ENCODE results near the gene DCLK1. TPM values are rescaled to one million over a fixed set of nuclear protein-coding genes. Genes with fewer than 3 reads are reported as not detected.

Gene DCLK1
- total RNA-seq, 1 donor from 2014 or later = not detected

DNA sequence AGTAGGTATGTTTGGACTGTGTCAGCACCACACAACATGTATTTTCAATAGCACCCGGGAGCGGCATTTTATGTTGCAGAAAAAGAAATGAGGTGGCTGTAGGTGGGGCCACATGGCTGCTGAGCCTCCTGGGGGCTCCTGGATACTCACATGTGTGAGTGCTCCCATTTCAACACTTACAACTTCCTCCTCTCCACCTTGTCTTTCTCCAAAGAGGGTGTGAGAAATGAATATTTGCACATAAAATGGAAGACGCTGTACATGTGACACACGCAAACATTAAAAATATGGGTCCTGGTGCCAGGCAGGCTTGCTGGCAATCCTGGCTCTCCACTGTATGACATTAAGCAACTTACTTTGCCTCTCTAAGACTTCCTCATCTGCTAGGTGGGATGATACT lies 222.1 kb downstream of the DCLK1 start:
- intact Hi-C loops (cut with micrococcal nuclease) = no loop called here

- intact Hi-C loops (cut with micrococcal nuclease) = no loop called here
Measured at GRCh38 chr13:35908226-35908625, 223.0 kb downstream of the DCLK1 start.

- intact Hi-C loops (cut with micrococcal nuclease) = no loop called here
Measured at GRCh38 chr13:35906636-35907035, 224.5 kb downstream of the DCLK1 start.

DNA sequence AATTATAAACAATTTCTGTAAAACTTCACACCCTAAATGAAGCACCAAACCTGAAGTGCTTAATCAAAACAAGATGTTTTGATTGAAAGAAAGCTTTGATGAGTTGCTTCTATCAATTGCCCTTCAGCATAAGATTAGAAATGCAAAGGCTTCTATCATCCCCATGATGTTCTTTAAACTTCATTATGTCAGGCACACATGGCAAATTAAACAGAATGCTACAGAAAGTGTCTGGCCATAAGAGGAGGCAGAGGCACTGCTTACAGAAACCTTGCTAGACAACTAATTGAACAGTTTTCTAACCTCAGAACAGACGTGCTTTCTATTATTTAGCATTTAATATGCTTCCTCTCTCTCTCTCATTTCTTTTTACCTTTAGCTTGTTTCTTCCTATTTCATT lies 228.1 kb downstream of the DCLK1 start:
- intact Hi-C loops (cut with micrococcal nuclease) = no loop called here

GRCh38 chr13:35898041-35898440 lies 233.1 kb downstream of the DCLK1 start:
- intact Hi-C loops (cut with micrococcal nuclease) = no loop called here

DNA sequence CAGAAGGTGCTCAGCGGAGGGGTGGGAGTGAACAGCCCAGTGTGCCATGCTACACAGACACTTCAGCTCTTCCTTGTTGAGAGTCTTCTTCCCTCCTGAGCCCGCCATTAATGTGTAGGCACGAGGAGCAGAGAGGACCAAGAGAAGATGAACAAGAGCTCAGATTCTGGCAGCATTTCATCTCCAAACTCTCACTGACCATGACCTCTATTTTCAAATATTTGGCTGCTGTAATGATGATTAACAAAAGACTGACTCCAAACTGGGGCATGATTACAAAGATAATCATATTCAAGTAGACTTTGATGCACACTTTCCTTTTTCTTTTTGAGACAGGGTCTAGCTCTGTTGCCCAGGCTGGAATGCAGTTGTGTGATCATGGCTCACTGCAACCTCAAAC lies 236.5 kb downstream of the DCLK1 start:
- intact Hi-C loops (cut with micrococcal nuclease) = no loop called here

- intact Hi-C loops (cut with micrococcal nuclease) = no loop called here
Measured at GRCh38 chr13:35892837-35893814, 238.1 kb downstream of the DCLK1 start.

GRCh38 chr13:35891507-35892441 lies 239.4 kb downstream of the DCLK1 start:
- intact Hi-C loops (cut with micrococcal nuclease) = no loop called here

DNA sequence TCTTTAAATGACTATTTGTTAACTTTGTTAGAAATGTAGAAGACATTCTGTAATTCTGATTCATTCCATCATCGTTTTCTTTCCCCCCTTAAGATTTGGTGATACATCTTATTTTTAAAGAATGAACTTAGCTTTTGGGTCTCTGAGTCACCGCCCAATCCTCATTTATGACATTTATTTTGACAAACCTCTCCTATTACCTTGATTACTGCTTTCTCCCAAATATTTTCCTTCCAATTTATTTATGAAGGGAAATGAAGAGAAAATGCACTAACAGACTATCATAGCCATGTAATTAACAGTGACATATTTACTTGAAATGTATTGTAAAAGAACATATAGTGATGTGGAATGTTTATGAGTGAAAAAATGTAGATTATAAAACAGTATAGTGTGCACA lies 241.6 kb downstream of the DCLK1 start:
- intact Hi-C loops (cut with micrococcal nuclease) = no loop called here

DNA sequence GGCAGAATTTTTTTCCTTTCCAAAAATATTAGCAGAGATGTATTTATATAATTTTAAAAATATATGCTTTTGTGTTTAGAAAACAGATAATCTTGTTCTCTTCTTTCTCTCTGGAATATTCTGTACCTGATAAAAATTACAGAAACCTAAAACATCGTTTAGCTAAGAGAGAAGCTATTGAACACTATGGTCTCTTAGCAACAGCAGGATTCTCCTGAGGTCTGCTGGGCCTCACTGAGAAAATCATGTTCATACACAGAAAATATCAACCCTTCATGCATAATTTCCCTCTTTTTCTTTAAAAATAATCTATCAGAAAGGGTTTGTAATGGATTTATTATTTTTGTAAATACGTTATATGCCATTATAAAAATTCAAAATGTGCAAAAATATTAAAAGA lies 242.2 kb downstream of the DCLK1 start:
- intact Hi-C loops (cut with micrococcal nuclease) = no loop called here

GRCh38 chr13:35888457-35888883 lies 242.7 kb downstream of the DCLK1 start:
- intact Hi-C loops (cut with micrococcal nuclease) = no loop called here

GRCh38 chr13:35887115-35887666 lies 244.0 kb downstream of the DCLK1 start:
- intact Hi-C loops (cut with micrococcal nuclease) = no loop called here

DNA sequence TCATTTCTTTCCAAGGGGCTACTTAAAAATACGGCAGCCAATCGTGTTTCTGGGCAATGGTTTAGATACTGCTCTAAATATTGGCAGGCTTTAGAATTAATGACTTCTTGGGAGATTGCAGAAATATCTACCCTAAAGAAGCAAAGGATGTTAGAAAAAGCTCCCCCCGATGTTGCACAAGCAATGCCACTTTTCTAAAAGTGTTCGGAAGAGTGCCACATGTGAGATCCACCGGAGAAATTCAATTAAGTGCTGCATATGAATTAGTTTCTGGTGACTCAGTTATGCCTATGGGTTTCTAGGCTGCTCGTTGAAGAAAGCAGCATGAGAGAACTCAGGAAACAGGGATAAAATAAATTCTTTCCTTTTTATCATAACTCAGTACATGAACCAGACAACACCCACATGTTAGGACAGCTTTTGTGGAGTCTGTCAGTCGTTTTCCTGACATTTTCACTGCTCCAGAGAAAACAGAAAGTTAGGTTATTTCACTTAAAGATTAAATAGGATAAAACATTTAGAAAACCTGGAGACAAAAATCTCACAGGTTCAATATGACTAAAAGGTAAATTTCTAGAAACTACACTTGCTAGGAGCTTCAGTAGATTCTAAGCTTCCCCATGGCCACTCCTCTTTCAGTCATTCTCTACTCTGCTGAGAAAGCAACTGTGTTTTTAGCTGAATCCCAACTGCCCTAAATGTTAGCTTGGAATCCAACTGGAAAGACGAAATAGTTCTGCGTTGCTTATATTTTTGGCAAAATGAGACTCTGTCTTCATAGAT lies 244.7 kb downstream of the DCLK1 start:
- intact Hi-C loops (cut with micrococcal nuclease) = no loop called here

DNA sequence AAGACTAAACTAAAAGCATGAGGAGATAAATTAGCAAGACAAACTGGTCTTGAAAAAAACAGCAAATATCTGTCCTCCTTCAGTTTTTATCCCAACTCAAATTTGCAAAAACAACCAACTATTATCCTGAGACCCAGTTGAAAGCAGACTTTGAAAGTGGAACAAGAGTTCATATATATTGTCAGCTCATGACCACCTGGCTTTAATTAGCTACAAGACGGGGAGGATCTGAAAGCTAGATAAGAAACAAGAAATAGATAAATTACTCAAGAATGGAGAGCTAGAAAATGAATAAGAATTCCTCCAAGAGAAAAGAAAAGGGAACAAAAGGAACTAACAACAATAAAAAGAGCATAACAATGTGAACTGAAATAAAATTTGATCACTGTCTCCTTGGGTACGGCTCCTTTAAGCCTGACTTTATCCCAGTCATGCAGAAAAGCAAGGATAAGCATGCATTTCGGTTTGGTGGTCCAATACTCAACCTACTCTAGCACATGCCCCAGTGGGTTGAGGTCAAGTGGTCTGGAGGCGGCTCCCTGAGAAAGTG lies 246.9 kb downstream of the DCLK1 start:
- intact Hi-C loops (cut with micrococcal nuclease) = no loop called here

GRCh38 chr13:35882722-35883497 lies 248.3 kb downstream of the DCLK1 start:
- intact Hi-C loops (cut with micrococcal nuclease) = no loop called here

- intact Hi-C loops (cut with micrococcal nuclease) = no loop called here
Measured at GRCh38 chr13:35881360-35881759, 249.8 kb downstream of the DCLK1 start.

GRCh38 chr13:35879111-35879510 lies 252.1 kb downstream of the DCLK1 start:
- intact Hi-C loops (cut with micrococcal nuclease) = no loop called here

DNA sequence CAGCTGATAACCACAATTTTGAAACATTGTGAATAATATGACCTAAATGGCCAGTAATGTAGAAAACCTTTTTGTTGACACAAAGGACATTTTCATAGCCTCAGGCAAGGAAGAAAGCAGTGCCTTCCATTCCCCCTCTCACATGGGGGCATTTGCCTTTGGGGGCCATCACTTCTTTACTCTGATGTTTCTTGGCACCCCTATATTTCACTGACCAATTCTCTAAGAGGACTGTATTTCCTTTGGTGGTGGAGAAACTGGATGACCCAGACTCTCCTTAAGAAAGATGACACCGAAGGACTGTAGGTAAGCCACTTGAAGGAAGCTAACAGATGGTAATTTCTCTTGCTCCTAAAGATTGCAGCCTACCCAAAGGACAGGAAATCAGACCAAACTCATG lies 254.6 kb downstream of the DCLK1 start:
- intact Hi-C loops (cut with micrococcal nuclease) = no loop called here

- intact Hi-C loops (cut with micrococcal nuclease) = no loop called here
Measured at GRCh38 chr13:35874704-35875103, 256.5 kb downstream of the DCLK1 start.

DNA sequence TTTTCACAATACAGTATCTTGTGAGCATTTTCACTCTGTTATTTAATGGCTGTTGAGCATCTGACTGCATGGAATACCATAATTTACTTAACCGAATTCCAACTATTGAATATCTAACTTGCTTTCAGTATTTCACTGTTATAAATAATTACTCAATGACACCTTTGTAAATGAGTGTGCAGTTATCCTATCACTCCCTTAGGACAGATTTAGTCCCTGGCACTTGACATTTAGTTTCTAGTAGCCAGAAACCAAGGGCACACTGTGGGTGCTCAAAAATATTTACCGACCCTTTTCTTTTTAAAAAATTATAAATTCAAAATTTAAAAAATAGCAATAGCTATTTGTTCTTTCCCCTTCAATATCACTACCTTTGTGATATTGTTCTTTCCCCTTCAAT lies 258.8 kb downstream of the DCLK1 start:
- intact Hi-C loops (cut with micrococcal nuclease) = no loop called here
